Breast epithelium (tissue), 4 donors: Measurements from ENCODE around the gene PCBP3. TPM values are rescaled to one million over a fixed set of nuclear protein-coding genes. Genes with fewer than 3 reads are reported as not detected.

Experiments
- DNase-seq, 2 donors: peaks; one replicate each; pipeline ENCODE4 v3.0.0-alpha.2; 2019; ENCODE audit warnings: low spot score in 2 of 2
- H3K27ac ChIP-seq, 2 donors: fragments of 200-600 bp; sonication (generic) in 1 of 2; one replicate each; pipeline ENCODE4 v1.5.1; 2016 to 2019; ENCODE audit warnings: mild to moderate bottlenecking in 1 of 2
- H3K27me3 ChIP-seq, 2 donors: fragments of 200-600 bp; sonication (generic) in 1 of 2; one replicate each; pipeline versions ENCODE4 v1.5.1 to v1.6.0; 2017 to 2019; ENCODE audit warnings: control low read depth in 1 of 2, mild to moderate bottlenecking in 1 of 2
- H3K36me3 ChIP-seq: fragments of 200-600 bp; one replicate; pipeline ENCODE4 v1.5.1; 2019
- H3K4me1 ChIP-seq, 2 donors: fragments of 200-600 bp; sonication (generic); one replicate each; pipeline ENCODE4 v1.5.1; 2016 to 2019; ENCODE audit warnings: control low read depth in 1 of 2
- H3K4me3 ChIP-seq, 3 donors: fragments of 200-600 bp; sonication (generic); 1 replicate in 2 of 3; 2 replicates in 1 of 3; pipeline ENCODE4 v1.5.1; 2016 to 2019; ENCODE audit warnings: mild to moderate bottlenecking in 3 of 3, moderate library complexity in 2 of 3
- H3K9me3 ChIP-seq, 2 donors: fragments of 200-600 bp; sonication (generic) in 1 of 2; one replicate each; pipeline ENCODE4 v1.5.1; 2016 to 2019; ENCODE audit warnings: control low read depth in 1 of 2
- CTCF ChIP-seq, 3 donors: fragments of 450-650 bp; IDR thresholded peaks; one replicate each; pipeline ENCODE4 v1.5.1; 2016 to 2017; ENCODE audit warnings: antibody characterized with exemption in 3 of 3, mild to moderate bottlenecking in 3 of 3, moderate library complexity in 3 of 3
- POLR2A ChIP-seq: fragments of 450-650 bp; IDR thresholded peaks from one replicate; pipeline ENCODE4 v1.6.1; 2016; ENCODE audit warnings: antibody characterized with exemption, mild to moderate bottlenecking, moderate library complexity
- POLR2AphosphoS5 ChIP-seq, 3 donors: sonication (generic); formaldehyde crosslinking; IDR thresholded peaks; one replicate each; pipeline ENCODE4 v1.6.1; 2017; ENCODE audit warnings: antibody characterized with exemption in 3 of 3
- intact Hi-C: fragments of 100-400 bp; cut with DNase I; formaldehyde crosslinking; loops from one replicate; pipeline ENCODE4 v1.15.1; 2023; ENCODE audit warnings: low total_unique reads
- total RNA-seq, 3 donors: library from RNA; depleted of rRNA; stranded (reverse); fragments of >200 nt; gene quantifications; one replicate each; pipeline ENCODE4 v1.1.0, GENCODE V29; 2016

PCBP3 gene
- total RNA-seq, 3 donors from 2014 or later: 3.4 to 13.8 (median 4.6) TPM

- H3K27me3 ChIP-seq: no peaks in the 10 kb centered on the region
- peaks cover 2% of the 10 kb centered on the region in 2 donors for H3K9me3 ChIP-seq
- H3K4me3 ChIP-seq: no peak overlapping the region
- no peak overlapping the region for H3K27ac ChIP-seq
- TF ChIP-seq POLR2A (no peak), CTCF (IDR thresholded peaks at IDR 0.05) (no peak), POLR2AphosphoS5 (IDR thresholded peaks at IDR 0.05) (no peak)
- DNase-seq: no peak
- intact Hi-C loops: no loop called here
- no peaks in the 10 kb centered on the region for H3K4me1 ChIP-seq
- no peaks in the 10 kb centered on the region for H3K36me3 ChIP-seq
These were observed 192.1 kb downstream of the PCBP3 start for GRCh38 chr21:45835301-45836267.

GRCh38 chr21:45836268-45836655 is 192.7 kb downstream of the PCBP3 start:
- Histone ChIP-seq H3K27ac (no peak overlapping the region), H3K27me3 (no peaks in the 10 kb centered on the region), H3K4me1 (no peaks in the 10 kb centered on the region), H3K4me3 (no peak overlapping the region), H3K9me3 (peaks cover 6 to 9% of the 10 kb centered on the region in 2 donors), H3K36me3 (no peaks in the 10 kb centered on the region)
- intact Hi-C loops: no loop called here
- no peak for TF ChIP-seq POLR2AphosphoS5 (IDR thresholded peaks at IDR 0.05)
- no peak for TF ChIP-seq CTCF (IDR thresholded peaks at IDR 0.05)
- TF ChIP-seq POLR2A: no peak
- DNase-seq: no peak

- DNase-seq: no peak
- no peaks in the 10 kb centered on the region for H3K4me1 ChIP-seq
- no peaks in the 10 kb centered on the region for H3K36me3 ChIP-seq
- no peak overlapping the region for H3K27ac ChIP-seq
- no peaks in the 10 kb centered on the region for H3K27me3 ChIP-seq
- intact Hi-C loops: no loop called here
- H3K9me3 ChIP-seq: peaks cover 6 to 16% of the 10 kb centered on the region in 2 donors
- no peak overlapping the region for H3K4me3 ChIP-seq
- TF ChIP-seq CTCF (IDR thresholded peaks at IDR 0.05) (no peak), POLR2A (no peak), POLR2AphosphoS5 (IDR thresholded peaks at IDR 0.05) (no peak)
These were observed 193.5 kb downstream of the PCBP3 start for GRCh38 chr21:45836694-45837670.

GRCh38 chr21:45837936-45838335 is 194.4 kb downstream of the PCBP3 start:
- no peaks in the 10 kb centered on the region for H3K4me1 ChIP-seq
- DNase-seq: no peak
- H3K27ac ChIP-seq: no peak overlapping the region
- TF ChIP-seq CTCF (IDR thresholded peaks at IDR 0.05) (no peak), POLR2AphosphoS5 (IDR thresholded peaks at IDR 0.05) (no peak), POLR2A (no peak)
- no peaks in the 10 kb centered on the region for H3K27me3 ChIP-seq
- H3K36me3 ChIP-seq: no peaks in the 10 kb centered on the region
- no peak overlapping the region for H3K4me3 ChIP-seq
- intact Hi-C loops: no loop called here
- H3K9me3 ChIP-seq: peaks cover 6 to 18% of the 10 kb centered on the region in 2 donors
